ENCODE data around the gene MYB.
"Not testable (repeated sequence)": the region's sequence is repeated elsewhere in the genome, so short reads cannot be mapped to it uniquely, and the experiment has no call there.

The MYB gene

DNA sequence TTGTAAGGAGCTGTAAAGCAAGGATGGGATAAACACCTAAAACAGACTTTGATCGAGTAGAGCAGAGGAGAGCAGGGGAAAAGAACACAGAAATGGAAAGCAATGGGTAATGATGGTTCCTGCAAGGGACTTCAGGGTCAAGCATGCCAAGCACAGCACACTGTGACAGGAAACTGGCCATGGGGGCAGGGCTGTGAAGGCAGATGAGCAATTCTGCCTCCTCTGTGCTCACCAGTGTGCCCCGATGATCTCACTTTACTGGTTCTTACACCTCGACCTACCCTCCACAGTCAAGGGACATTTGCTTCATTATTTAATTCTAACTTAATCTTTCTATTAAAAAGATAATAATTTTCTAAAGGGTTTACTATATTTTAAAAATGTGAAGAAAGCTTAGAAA is 21.6 kb upstream of the MYB start:
- TF ChIP-seq, protein P1, sequence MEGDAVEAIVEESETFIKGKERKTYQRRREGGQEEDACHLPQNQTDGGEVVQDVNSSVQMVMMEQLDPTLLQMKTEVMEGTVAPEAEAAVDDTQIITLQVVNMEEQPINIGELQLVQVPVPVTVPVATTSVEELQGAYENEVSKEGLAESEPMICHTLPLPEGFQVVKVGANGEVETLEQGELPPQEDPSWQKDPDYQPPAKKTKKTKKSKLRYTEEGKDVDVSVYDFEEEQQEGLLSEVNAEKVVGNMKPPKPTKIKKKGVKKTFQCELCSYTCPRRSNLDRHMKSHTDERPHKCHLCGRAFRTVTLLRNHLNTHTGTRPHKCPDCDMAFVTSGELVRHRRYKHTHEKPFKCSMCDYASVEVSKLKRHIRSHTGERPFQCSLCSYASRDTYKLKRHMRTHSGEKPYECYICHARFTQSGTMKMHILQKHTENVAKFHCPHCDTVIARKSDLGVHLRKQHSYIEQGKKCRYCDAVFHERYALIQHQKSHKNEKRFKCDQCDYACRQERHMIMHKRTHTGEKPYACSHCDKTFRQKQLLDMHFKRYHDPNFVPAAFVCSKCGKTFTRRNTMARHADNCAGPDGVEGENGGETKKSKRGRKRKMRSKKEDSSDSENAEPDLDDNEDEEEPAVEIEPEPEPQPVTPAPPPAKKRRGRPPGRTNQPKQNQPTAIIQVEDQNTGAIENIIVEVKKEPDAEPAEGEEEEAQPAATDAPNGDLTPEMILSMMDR (conservative IDR thresholded peaks at IDR 0.05) = no peak
- no peak overlapping the region for H3K27ac ChIP-seq

DNA sequence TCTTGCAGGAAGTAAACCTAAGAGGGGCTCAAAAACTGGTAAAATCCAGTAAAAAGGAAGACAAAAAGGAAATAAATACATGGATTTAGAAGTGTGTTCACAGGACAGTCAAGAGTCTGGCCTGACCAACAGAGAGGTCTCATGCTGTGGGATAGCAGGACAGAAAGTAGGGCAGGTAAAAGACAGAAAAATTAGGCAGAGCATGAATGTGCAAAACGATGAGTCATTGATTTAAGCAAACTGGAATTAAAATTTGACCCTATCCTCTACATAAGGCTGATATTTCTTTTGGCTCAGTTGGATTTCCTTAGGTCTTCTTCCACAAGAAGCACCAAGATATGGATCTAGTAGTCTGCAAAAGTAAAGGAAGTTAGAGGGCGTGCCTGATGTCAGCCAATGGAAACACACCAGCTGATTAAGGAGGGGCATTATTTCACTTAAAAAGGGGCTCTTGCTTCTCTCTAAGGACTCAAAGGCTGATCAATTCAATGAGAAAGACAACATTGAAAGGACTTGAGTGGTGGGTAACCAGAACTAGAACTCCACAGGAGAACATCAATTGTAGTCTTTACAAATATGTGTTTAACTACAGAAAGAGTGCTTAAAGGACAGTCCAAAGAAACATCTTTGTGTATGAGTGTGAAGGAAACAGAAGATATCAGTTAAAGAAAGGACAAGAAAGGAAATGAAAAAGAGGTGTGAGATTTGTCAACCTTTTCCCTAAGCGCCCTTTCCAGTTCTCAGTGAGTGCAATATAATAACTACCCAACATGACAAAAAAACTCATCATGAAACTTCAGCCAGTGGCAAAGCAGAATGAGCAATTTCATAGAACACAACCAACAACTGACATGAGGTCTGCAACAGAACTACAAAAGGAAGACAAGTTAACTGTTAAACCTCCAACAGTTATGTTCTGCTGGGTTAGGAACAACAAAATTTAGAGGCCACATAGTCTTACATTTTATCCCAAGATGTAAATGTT is 19.4 kb upstream of the MYB start:
- H3K27ac ChIP-seq = no peak overlapping the region
- TF ChIP-seq, protein P1 (conservative IDR thresholded peaks at IDR 0.05) = no peak

DNA sequence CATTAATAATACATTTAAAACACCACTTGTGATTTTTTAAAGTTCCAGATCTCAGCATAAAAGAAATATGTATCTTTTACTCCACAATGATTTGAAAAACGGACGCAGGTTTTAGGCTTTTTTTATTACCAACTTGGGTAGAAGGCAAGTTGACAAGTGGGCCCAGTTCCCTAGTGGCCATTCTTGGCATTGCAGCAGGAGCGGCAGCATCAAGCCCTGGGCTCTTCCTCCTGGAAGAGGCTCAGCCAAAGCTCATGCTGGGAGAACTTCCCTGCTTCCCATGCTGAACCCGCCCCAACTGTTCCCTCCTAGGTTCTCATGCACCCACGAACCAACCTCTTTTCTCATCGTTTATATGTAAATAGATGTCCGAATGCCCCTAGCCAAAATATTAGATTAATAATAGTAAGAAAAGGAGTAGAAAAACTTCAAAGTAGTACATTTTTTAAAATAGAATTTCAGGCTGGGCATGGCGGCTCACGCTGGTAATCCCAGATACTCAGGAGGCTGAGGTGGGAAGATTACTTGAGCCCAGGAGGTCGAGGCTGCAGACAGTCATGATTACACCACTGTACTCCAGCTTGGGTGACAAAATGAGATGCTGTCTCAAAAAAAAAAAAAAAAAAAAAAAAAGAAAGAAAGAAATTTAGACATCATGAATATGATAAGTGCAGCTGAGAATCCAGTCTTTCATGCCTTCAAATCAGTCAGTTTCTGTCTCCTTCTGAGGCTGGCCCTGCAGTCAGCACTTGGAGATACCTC is 18.2 kb upstream of the MYB start:
- TF ChIP-seq, protein P1 (conservative IDR thresholded peaks at IDR 0.05) = peak; percentile 87
- no peak for TF ChIP-seq ZFX (IDR thresholded peaks at IDR 0.05)
- H3K27ac ChIP-seq = no peak overlapping the region

DNA sequence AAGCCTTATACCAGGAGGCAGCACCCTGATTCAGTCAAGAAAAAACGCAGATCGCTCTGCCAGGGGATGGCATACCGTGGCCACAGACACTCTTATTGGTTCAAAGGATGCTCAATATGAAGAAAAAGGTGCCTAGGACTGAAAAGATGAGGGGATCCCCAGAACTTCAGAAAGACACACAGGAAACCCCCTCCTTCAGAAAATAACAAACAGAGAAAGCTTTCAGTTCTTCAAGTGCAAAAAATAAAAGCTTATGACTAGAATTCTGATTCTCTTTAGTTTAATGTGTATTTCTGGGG is 17.7 kb upstream of the MYB start:
- no peak overlapping the region for H3K27ac ChIP-seq
- TF ChIP-seq, protein P1 (conservative IDR thresholded peaks at IDR 0.05) = no peak
- TF ChIP-seq ZFX (IDR thresholded peaks at IDR 0.05) = no peak

DNA sequence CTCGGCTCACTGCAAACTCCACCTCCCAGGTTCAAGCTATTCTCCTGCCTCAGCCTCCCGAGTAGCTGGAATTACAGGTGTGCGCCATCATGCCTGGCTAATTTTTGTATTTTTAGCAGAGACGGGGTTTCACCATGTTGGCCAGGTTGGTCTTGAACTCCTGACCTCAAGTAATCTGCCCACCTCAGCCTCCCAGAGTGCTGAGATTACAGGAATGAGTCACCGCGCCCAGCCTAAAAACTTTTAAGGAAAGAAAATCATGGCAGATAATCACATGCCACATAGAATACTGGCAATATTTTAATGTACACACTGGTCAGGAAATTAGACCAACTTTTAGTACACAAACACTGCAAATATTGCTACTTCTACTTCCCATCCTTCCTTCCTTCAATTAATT is 16.7 kb upstream of the MYB start:
- not testable (repeated sequence) for H3K27ac ChIP-seq

DNA sequence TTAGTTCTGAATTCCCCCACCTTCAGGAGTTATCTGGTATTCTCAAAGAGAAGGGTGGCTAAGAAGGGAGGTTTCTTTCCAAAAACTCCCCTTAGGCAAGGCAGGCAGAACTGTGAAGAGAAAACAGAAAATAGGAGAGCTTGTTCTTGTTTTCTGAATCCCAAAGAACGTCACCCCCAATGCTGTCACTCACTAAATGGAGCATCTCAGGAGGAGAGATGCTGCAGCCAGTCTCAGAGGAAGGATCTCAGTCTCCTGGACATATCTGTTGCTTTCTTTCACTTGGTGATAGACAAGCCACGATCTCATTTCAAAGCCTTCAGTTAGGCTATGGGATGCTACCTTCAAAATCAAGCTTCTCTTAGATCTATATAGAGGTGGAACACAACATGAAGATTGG is 16.1 kb upstream of the MYB start:
- no peak overlapping the region for H3K27ac ChIP-seq
- TF ChIP-seq, protein P1 (conservative IDR thresholded peaks at IDR 0.05) = no peak

DNA sequence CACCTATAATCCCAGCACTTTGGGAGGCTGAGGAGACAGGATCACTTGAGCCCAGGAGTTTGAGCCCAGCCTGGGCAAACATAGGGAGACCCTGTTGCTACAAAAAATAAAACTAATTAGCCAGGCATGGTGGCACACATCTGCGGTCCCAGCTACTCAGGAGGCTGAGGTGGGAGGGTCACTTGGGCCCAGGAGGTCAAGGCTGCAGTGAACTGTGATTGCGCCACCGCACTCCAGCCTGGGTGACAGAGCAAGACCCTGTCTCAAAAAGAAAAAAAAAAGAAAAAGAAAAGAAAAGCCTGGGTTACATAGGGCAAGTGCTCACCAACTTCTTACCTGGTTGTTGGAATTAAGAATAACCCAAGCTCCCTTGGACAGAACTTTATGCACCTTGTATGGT is 14.6 kb upstream of the MYB start:
- TF ChIP-seq ZFX (IDR thresholded peaks at IDR 0.05) = no peak
- TF ChIP-seq, protein P1 (conservative IDR thresholded peaks at IDR 0.05) = no peak
- H3K27ac ChIP-seq = no peak overlapping the region
